Measurements from ENCODE around the gene C4BPB. TPM values are rescaled to one million over a fixed set of nuclear protein-coding genes. Genes with fewer than 3 reads are reported as not detected.

Gene C4BPB
- total and polyA plus RNA-seq, 2 of the 13 experiments (the other 11 are each of a cell fraction or from before 2014, with no cell fraction given) = 155 to 266 TPM

DNA sequence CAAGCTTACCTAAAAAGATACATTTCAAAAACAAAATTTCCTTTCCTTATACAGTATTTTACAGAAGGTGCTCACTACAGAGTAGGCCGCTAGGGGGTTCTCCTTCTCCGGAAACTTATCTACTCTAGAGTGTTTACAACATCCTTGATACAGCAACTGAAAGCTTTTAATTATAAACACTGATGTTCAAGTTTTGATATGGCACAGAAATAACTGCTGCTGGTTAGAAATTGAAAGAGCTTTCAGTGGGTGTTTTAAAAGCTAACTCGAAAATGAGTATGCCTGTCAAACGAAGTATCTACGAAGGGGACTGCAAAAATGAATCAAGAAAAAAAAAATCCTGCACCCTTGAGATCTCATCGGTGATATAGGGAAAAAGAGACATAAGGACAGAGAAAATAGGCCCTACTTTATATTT lies 38.7 kb upstream of the C4BPB start:
- Histone ChIP-seq H2AFZ (ENCODE audit: low read length) (no peak overlapping the region), H3K36me3 (replicated peaks in 1 of 2; ENCODE audit: control insufficient read depth in 1 of 2, insufficient read depth in 2 of 2, low read length in 2 of 2) (peaks cover 0 to 10% of the 10 kb centered on the region in 2 experiments; a peak in 1 of 5 replicates), H3K4me1 (ENCODE audit: insufficient read depth, low read length) (peaks cover 62% of the 10 kb centered on the region), H3K79me2 (ENCODE audit: insufficient read depth, low read length) (peaks cover 54% of the 10 kb centered on the region), H3K27ac (ENCODE audit: extremely low read length, insufficient read depth, low read length) (peak overlapping the region; percentile 90), H3K27me3 (ENCODE audit: control insufficient read depth in 1 of 2, insufficient read depth in 2 of 2, low read length in 2 of 2) (no peaks in the 10 kb centered on the region; a peak in 1 of 5 replicates), H3K4me2 (ENCODE audit: low read depth, low read length) (peak overlapping the region; percentile 98), H3K9me3 (ENCODE audit: low read length) (no peaks in the 10 kb centered on the region), H3K4me3 (replicated peaks in 1 of 3; ENCODE audit: insufficient read depth in 1 of 3, low read depth in 2 of 3, low read length in 3 of 3) (peak overlapping the region; percentile 95 to 98 (median 96)), H3K9ac (ENCODE audit: insufficient read depth, low read depth, low read length) (peak overlapping the region; percentile 94), H4K20me1 (ENCODE audit: insufficient read depth, low read length) (no peaks in the 10 kb centered on the region; the same call in none of the 2 replicates)
- DNase-seq (ENCODE audit: low spot score) (peak; percentile 38), FAIRE-seq (no peak), ATAC-seq (no peak)
- intact Hi-C loops (cut with micrococcal nuclease; ENCODE audit: unreplicated experiment) = loop anchor here (1.0 to 2.0 kb wide), 3 partner anchors 17 to 45 kb away; partner anchors contain the start of gene C1orf116
- ChIA-PET CTCF (ENCODE audit: low intra/inter-chr PET ratio, low total read pairs) (interaction anchor here (1.4 to 3.2 kb wide), 2 partner anchors 27 to 450 kb away, joined by 3 to 14 read pairs; no protein-coding TSS in a partner anchor), POLR2A (interaction anchor here (2.0 kb wide), 1 partner anchor 18 kb away, joined by 6 read pairs; the partner anchor contains the start of gene C1orf116)
- in situ Hi-C loops (cut with HindIII; ENCODE audit: extremely low pct_ligation_motif_present, low pct_unique_long_range_greater_than_20kb) = no loop called here
- WGBS (ENCODE audit: low lambda C conversion rate) = 2% methylated on average over 6 of the region's 6 CpGs
- TSS peak; percentile 46 for BruUV-seq (replicated peaks)
- no peak for TF ChIP-seq TCF7L2 (IDR thresholded peaks at IDR 0.05; ENCODE audit: low read depth, low read length)
- no peak for TF ChIP-seq SCMH1 (CRISPR knock-in tag; IDR thresholded peaks at IDR 0.05; ENCODE audit: borderline replicate concordance)
- no peak for TF ChIP-seq AGO1 (IDR thresholded peaks at IDR 0.05; ENCODE audit: low read depth, low read length, poor library complexity, severe bottlenecking)
- TF ChIP-seq, protein P1, sequence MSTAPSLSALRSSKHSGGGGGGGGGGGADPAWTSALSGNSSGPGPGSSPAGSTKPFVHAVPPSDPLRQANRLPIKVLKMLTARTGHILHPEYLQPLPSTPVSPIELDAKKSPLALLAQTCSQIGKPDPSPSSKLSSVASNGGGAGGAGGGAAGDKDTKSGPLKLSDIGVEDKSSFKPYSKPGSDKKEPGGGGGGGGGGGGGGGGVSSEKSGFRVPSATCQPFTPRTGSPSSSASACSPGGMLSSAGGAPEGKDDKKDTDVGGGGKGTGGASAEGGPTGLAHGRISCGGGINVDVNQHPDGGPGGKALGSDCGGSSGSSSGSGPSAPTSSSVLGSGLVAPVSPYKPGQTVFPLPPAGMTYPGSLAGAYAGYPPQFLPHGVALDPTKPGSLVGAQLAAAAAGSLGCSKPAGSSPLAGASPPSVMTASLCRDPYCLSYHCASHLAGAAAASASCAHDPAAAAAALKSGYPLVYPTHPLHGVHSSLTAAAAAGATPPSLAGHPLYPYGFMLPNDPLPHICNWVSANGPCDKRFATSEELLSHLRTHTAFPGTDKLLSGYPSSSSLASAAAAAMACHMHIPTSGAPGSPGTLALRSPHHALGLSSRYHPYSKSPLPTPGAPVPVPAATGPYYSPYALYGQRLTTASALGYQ (CRISPR knock-in tag; IDR thresholded peaks at IDR 0.05) = no peak
- TF ChIP-seq ZNF430 (CRISPR knock-in tag; IDR thresholded peaks at IDR 0.05) = no peak
- TF ChIP-seq IRF2 (CRISPR knock-in tag; IDR thresholded peaks at IDR 0.05) = no peak
- no peak for TF ChIP-seq GZF1 (CRISPR knock-in tag; IDR thresholded peaks at IDR 0.05)
- TF ChIP-seq, protein P2, sequence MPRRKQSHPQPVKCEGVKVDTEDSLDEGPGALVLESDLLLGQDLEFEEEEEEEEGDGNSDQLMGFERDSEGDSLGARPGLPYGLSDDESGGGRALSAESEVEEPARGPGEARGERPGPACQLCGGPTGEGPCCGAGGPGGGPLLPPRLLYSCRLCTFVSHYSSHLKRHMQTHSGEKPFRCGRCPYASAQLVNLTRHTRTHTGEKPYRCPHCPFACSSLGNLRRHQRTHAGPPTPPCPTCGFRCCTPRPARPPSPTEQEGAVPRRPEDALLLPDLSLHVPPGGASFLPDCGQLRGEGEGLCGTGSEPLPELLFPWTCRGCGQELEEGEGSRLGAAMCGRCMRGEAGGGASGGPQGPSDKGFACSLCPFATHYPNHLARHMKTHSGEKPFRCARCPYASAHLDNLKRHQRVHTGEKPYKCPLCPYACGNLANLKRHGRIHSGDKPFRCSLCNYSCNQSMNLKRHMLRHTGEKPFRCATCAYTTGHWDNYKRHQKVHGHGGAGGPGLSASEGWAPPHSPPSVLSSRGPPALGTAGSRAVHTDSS (CRISPR knock-in tag; conservative IDR thresholded peaks at IDR 0.05) = no peak
- TF ChIP-seq GATAD2A (CRISPR knock-in tag; IDR thresholded peaks at IDR 0.05) = no peak
- TF ChIP-seq ZNF20 (CRISPR knock-in tag; IDR thresholded peaks at IDR 0.05) = no peak
- no peak for TF ChIP-seq ZC3H4 (CRISPR knock-in tag; IDR thresholded peaks at IDR 0.05; ENCODE audit: borderline replicate concordance)
- TF ChIP-seq ZMYM2 (CRISPR knock-in tag; IDR thresholded peaks at IDR 0.05) = no peak
- TF ChIP-seq, protein P3, sequence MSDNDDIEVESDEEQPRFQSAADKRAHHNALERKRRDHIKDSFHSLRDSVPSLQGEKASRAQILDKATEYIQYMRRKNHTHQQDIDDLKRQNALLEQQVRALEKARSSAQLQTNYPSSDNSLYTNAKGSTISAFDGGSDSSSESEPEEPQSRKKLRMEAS (IDR thresholded peaks at IDR 0.05) = no peak
- no peak for TF ChIP-seq ZBTB8A (CRISPR knock-in tag; IDR thresholded peaks at IDR 0.05; ENCODE audit: borderline replicate concordance, low read depth)
- TF ChIP-seq, protein P4, sequence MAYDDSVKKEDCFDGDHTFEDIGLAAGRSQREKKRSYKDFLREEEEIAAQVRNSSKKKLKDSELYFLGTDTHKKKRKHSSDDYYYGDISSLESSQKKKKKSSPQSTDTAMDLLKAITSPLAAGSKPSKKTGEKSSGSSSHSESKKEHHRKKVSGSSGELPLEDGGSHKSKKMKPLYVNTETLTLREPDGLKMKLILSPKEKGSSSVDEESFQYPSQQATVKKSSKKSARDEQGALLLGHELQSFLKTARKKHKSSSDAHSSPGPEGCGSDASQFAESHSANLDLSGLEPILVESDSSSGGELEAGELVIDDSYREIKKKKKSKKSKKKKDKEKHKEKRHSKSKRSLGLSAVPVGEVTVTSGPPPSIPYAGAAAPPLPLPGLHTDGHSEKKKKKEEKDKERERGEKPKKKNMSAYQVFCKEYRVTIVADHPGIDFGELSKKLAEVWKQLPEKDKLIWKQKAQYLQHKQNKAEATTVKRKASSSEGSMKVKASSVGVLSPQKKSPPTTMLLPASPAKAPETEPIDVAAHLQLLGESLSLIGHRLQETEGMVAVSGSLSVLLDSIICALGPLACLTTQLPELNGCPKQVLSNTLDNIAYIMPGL (CRISPR knock-in tag; IDR thresholded peaks at IDR 0.05; ENCODE audit: borderline replicate concordance in 1 of 2, low read depth in 1 of 2) = peak in 1 of 2 experiments; percentile 35; a peak in 1 of 4 replicates
- TF ChIP-seq TOE1 (CRISPR knock-in tag; IDR thresholded peaks at IDR 0.05) = 0 out of 2 replicates have a peak, but pooled peaks have one; percentile 62
- TF ChIP-seq SMC3 (IDR thresholded peaks at IDR 0.05; ENCODE audit: low read length) = peak; percentile 53; the same call in 1 of the 2 replicates
- TF ChIP-seq SAP130 (CRISPR knock-in tag; IDR thresholded peaks at IDR 0.05; ENCODE audit: low read depth) = 0 out of 2 replicates have a peak, but pooled peaks have one; percentile 37
- TF ChIP-seq CBFB (CRISPR knock-in tag; IDR thresholded peaks at IDR 0.05) = no peak
- TF ChIP-seq ZNF382 (CRISPR knock-in tag; IDR thresholded peaks at IDR 0.05; ENCODE audit: borderline replicate concordance) = no peak
- no peak for TF ChIP-seq TEAD3 (CRISPR knock-in tag; optimal IDR thresholded peaks at IDR 0.05; ENCODE audit: borderline replicate concordance)
